Astrocyte (in vitro differentiated cells and primary cell): ENCODE data around the gene NPC2. TPM values are rescaled to one million over a fixed set of nuclear protein-coding genes. Genes with fewer than 3 reads are reported as not detected.

Experiments
- DNase-seq: peaks from one replicate; pipeline ENCODE4 v3.0.0-alpha.2; 2010; ENCODE audit warnings: low read depth
- FAIRE-seq: peaks from 2 replicates; lab custom pipeline; 2011; peaks lifted over from hg19 to GRCh38; lab: Jason Lieb, UNC
- H2AFZ ChIP-seq: 2 replicates; pipeline ENCODE4 v1.6.0; 2012; ENCODE audit warnings: low read depth, low read length, inconsistent platforms
- H3K27ac ChIP-seq: 2 replicates; pipeline ENCODE4 v1.5.1; 2011; ENCODE audit warnings: low read depth, low read length, inconsistent platforms
- H3K27me3 ChIP-seq: 2 replicates; pipeline ENCODE4 v1.6.0; 2011; ENCODE audit warnings: low read length, inconsistent platforms; ENCODE audit not compliant: insufficient read depth
- H3K36me3 ChIP-seq: 2 replicates; pipeline ENCODE4 v1.5.1; 2011; ENCODE audit warnings: low read length, inconsistent platforms; ENCODE audit not compliant: insufficient read depth
- H3K4me1 ChIP-seq: 2 replicates; pipeline ENCODE4 v1.5.1; 2011; ENCODE audit warnings: low read length, inconsistent platforms; ENCODE audit not compliant: insufficient read depth
- H3K4me2 ChIP-seq: 2 replicates; pipeline ENCODE4 v1.6.0; 2012; ENCODE audit warnings: low read length, inconsistent platforms
- H3K4me3 ChIP-seq: 2 replicates; pipeline ENCODE4 v1.5.1; 2011; ENCODE audit warnings: low read depth, mild to moderate bottlenecking, low read length, inconsistent platforms; ENCODE audit not compliant: insufficient read depth
- H3K79me2 ChIP-seq: 2 replicates; pipeline ENCODE4 v1.6.0; 2012; ENCODE audit warnings: mild to moderate bottlenecking, low read length, inconsistent platforms; ENCODE audit not compliant: insufficient read depth
- H3K9ac ChIP-seq: 2 replicates; pipeline ENCODE4 v1.6.0; 2012; ENCODE audit warnings: mild to moderate bottlenecking, low read length, inconsistent platforms
- H3K9me3 ChIP-seq: 2 replicates; pipeline ENCODE4 v1.5.1; 2012; ENCODE audit warnings: low read depth, mild to moderate bottlenecking, low read length, inconsistent platforms; ENCODE audit not compliant: insufficient read depth
- H4K20me1 ChIP-seq: 2 replicates; pipeline ENCODE4 v1.6.0; 2012; ENCODE audit warnings: low read length, inconsistent platforms; ENCODE audit not compliant: insufficient read depth
- H3K27ac Mint-ChIP-seq: one replicate; pipeline ENCODE4 v1.8.0; 2021; ENCODE audit warnings: mild to moderate bottlenecking, mixed read lengths; ENCODE audit not compliant: unreplicated experiment
- H3K27me3 Mint-ChIP-seq: one replicate; pipeline ENCODE4 v1.8.0; 2021; ENCODE audit warnings: low read depth, mixed read lengths; ENCODE audit not compliant: unreplicated experiment
- H3K36me3 Mint-ChIP-seq: one replicate; pipeline ENCODE4 v1.8.0; 2021; ENCODE audit warnings: low read depth, mixed read lengths; ENCODE audit not compliant: unreplicated experiment
- H3K4me1 Mint-ChIP-seq: one replicate; pipeline ENCODE4 v1.8.0; 2021; ENCODE audit warnings: low read depth, mixed read lengths; ENCODE audit not compliant: unreplicated experiment
- H3K4me3 Mint-ChIP-seq: one replicate; pipeline ENCODE4 v1.8.0; 2021; ENCODE audit warnings: mild to moderate bottlenecking, moderate library complexity, mixed read lengths; ENCODE audit not compliant: unreplicated experiment
- H3K9me3 Mint-ChIP-seq: one replicate; pipeline ENCODE4 v1.8.0; 2021; ENCODE audit warnings: mild to moderate bottlenecking, mixed read lengths; ENCODE audit not compliant: unreplicated experiment
- EZH2 ChIP-seq: IDR thresholded peaks from 2 replicates; pipeline ENCODE4 v1.6.1; 2012; ENCODE audit warnings: mild to moderate bottlenecking, low read length, inconsistent platforms; ENCODE audit not compliant: insufficient read depth
- total RNA-seq: library from RNA; stranded (reverse); gene quantifications from 2 replicates; pipeline ENCODE4 v1.2.1, GENCODE V29; 2021
- TF ChIP-seq, protein P1 (sequence below): IDR thresholded peaks from 2 replicates; pipeline ENCODE4 v1.5.1; 2011; ENCODE audit warnings: low read depth, mild to moderate bottlenecking, inconsistent platforms, low read length, moderate library complexity; ENCODE audit not compliant: insufficient read depth

Gene NPC2
- total RNA-seq, 1 donor from 2014 or later, result 178 TPM

DNA sequence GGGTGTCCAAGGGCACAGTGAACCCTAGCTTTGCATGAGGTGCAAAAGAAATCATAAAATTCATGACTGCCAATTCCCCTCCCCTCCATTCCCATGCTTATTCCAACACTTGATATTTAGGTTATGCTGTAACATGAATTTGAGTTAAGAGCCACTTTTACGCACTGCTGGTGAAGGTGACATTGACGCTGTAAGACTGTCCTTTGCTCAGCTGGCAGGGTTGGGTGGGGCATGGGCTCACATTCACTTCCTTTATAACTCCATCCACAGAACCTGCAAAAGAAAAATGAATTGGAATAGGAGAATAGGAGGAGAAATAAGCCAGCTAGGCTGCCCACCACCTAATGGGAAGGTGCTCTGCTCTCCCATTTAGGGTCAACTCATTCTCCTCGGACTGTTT is 6.9 kb downstream of the NPC2 start:
- Mint-ChIP-seq H3K27me3 (no peaks in the 10 kb centered on the region), H3K36me3 (peaks cover 4% of the 10 kb centered on the region), H3K9me3 (no peaks in the 10 kb centered on the region), H3K4me1 (peaks cover 17% of the 10 kb centered on the region), H3K27ac (peak overlapping the region; percentile 34), H3K4me3 (no peak overlapping the region)
- H3K4me1 ChIP-seq, result peaks cover 26% of the 10 kb centered on the region
- H2AFZ ChIP-seq, result no peak overlapping the region
- no peaks in the 10 kb centered on the region for H3K27me3 ChIP-seq
- TF ChIP-seq EZH2, result no peak
- TF ChIP-seq, protein P1, sequence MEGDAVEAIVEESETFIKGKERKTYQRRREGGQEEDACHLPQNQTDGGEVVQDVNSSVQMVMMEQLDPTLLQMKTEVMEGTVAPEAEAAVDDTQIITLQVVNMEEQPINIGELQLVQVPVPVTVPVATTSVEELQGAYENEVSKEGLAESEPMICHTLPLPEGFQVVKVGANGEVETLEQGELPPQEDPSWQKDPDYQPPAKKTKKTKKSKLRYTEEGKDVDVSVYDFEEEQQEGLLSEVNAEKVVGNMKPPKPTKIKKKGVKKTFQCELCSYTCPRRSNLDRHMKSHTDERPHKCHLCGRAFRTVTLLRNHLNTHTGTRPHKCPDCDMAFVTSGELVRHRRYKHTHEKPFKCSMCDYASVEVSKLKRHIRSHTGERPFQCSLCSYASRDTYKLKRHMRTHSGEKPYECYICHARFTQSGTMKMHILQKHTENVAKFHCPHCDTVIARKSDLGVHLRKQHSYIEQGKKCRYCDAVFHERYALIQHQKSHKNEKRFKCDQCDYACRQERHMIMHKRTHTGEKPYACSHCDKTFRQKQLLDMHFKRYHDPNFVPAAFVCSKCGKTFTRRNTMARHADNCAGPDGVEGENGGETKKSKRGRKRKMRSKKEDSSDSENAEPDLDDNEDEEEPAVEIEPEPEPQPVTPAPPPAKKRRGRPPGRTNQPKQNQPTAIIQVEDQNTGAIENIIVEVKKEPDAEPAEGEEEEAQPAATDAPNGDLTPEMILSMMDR, result no peak
- no peak overlapping the region for H3K4me2 ChIP-seq
- FAIRE-seq (no peak), DNase-seq (no peak)
- H3K4me3 ChIP-seq, result no peak overlapping the region
- H3K79me2 ChIP-seq, result peaks cover 13% of the 10 kb centered on the region
- H3K27ac ChIP-seq, result no peak overlapping the region
- H3K36me3 ChIP-seq, result peaks cover 19% of the 10 kb centered on the region
- H3K9me3 ChIP-seq, result no peaks in the 10 kb centered on the region
- no peak overlapping the region for H3K9ac ChIP-seq
- peaks cover 10% of the 10 kb centered on the region for H4K20me1 ChIP-seq

DNA sequence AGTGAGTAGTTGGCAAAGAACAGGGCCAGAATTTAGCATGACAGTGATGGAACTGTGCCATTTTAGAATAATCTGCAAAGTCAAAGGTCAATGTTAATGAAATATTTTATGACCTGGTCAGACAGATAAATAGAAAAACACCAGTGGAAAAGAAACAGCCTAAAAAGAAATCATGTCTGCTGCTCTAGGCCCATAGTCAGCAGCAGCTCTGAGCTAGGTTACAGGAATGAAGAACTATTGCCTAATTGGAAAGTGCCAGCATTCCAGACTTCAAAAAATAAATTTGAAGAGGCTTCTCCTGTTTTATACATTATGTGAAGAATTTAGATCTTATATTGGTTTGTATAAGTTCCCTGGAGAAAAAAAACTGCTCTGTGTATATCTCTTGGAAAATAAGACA is 9.8 kb downstream of the NPC2 start:
- H3K4me2 ChIP-seq, result no peak overlapping the region
- no peaks in the 10 kb centered on the region for H3K9me3 ChIP-seq
- no peak for FAIRE-seq
- H3K27me3 ChIP-seq, result no peaks in the 10 kb centered on the region
- no peaks in the 10 kb centered on the region for H3K9me3 Mint-ChIP-seq
- H3K4me1 ChIP-seq, result peaks cover 19% of the 10 kb centered on the region
- DNase-seq, result no peak
- no peak overlapping the region for H3K9ac ChIP-seq
- H3K27ac ChIP-seq, result no peak overlapping the region
- no peaks in the 10 kb centered on the region for H3K27me3 Mint-ChIP-seq
- no peak for TF ChIP-seq EZH2
- TF ChIP-seq, protein P1, result no peak
- peaks cover 23% of the 10 kb centered on the region for H3K4me1 Mint-ChIP-seq
- H3K4me3 ChIP-seq, result no peak overlapping the region
- H3K27ac Mint-ChIP-seq, result no peak overlapping the region
- H3K79me2 ChIP-seq, result peaks cover 8% of the 10 kb centered on the region
- no peak overlapping the region for H2AFZ ChIP-seq
- peaks cover 4% of the 10 kb centered on the region for H4K20me1 ChIP-seq
- H3K36me3 Mint-ChIP-seq, result peaks cover 8% of the 10 kb centered on the region
- no peak overlapping the region for H3K4me3 Mint-ChIP-seq
- H3K36me3 ChIP-seq, result peaks cover 21% of the 10 kb centered on the region

GRCh38 chr14:74482571-74482970 is 10.5 kb downstream of the NPC2 start:
- peaks cover 8% of the 10 kb centered on the region for H3K36me3 Mint-ChIP-seq
- Histone ChIP-seq H3K79me2 (peaks cover 4% of the 10 kb centered on the region), H3K9ac (no peak overlapping the region), H3K9me3 (no peaks in the 10 kb centered on the region), H4K20me1 (peaks cover 4% of the 10 kb centered on the region), H3K27me3 (no peaks in the 10 kb centered on the region), H3K4me2 (no peak overlapping the region), H2AFZ (no peak overlapping the region), H3K27ac (no peak overlapping the region), H3K4me3 (no peak overlapping the region), H3K36me3 (peaks cover 21% of the 10 kb centered on the region), H3K4me1 (peaks cover 13% of the 10 kb centered on the region)
- no peak overlapping the region for H3K4me3 Mint-ChIP-seq
- no peaks in the 10 kb centered on the region for H3K27me3 Mint-ChIP-seq
- TF ChIP-seq EZH2, result no peak
- TF ChIP-seq, protein P1, result no peak
- no peak overlapping the region for H3K27ac Mint-ChIP-seq
- no peak for FAIRE-seq
- no peaks in the 10 kb centered on the region for H3K9me3 Mint-ChIP-seq
- H3K4me1 Mint-ChIP-seq, result peaks cover 23% of the 10 kb centered on the region
- DNase-seq, result no peak
